Adipocyte (in vitro differentiated cells): ENCODE results near the gene LIPC.

Experiments used
- DNase-seq: peaks from one replicate; pipeline ENCODE4 v3.0.0-alpha.2; 2015; ENCODE audit warnings: low read depth
- H3K27me3 ChIP-seq: replicated peaks from 2 replicates; pipeline ENCODE4 v1.7.0; 2013; ENCODE audit warnings: mild to moderate bottlenecking, low read length, moderate library complexity; ENCODE audit not compliant: control insufficient read depth, insufficient read depth
- H3K36me3 ChIP-seq: 2 replicates; pipeline ENCODE4 v1.7.0; 2013; ENCODE audit warnings: low read length, mild to moderate bottlenecking, moderate library complexity; ENCODE audit not compliant: control insufficient read depth, insufficient read depth, severe bottlenecking
- H3K4me1 ChIP-seq: 2 replicates; pipeline ENCODE4 v1.7.0; 2013; ENCODE audit warnings: mild to moderate bottlenecking, low read length, moderate library complexity; ENCODE audit not compliant: control insufficient read depth, insufficient read depth
- H3K4me3 ChIP-seq: 2 replicates; pipeline ENCODE4 v1.7.0; 2013; ENCODE audit warnings: mild to moderate bottlenecking, low read length, moderate library complexity
- H3K9ac ChIP-seq: 2 replicates; pipeline ENCODE4 v1.7.0; 2013; ENCODE audit warnings: mild to moderate bottlenecking, low read length, moderate library complexity
- H3K9me3 ChIP-seq: 2 replicates; pipeline ENCODE4 v1.7.0; 2013; ENCODE audit warnings: mild to moderate bottlenecking, low read length, moderate library complexity; ENCODE audit not compliant: control insufficient read depth

Gene LIPC

DNA sequence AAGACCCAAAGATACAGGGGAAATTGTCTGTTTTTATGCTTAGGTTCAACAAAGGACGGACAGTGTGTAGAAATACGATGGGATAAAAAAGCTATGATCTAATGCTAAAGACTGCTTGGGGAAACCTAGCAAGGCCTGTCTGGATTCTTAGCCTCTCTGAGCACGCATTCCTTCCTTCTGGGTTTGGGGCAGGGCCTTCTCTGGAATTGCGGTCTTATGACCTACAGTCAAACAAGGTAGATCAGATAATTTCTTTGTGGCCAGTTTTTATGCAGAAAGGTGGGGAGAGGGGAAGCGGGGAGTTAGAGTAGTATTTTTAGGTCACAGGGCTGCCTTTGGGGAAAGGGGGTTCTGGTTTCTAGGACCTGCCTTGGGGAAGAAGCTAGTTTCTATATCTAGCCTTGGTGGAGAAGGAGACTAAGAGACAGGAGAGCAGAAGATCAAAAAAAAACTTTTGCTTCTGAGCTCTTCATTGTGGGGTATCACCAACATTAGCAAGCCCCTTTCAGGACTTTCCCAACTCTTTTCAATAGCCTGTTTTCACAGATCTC is 39.1 kb upstream of the LIPC start:
- no peak overlapping the region for H3K9ac ChIP-seq
- DNase-seq, result no peak
- peaks cover 36% of the 10 kb centered on the region for H3K4me1 ChIP-seq
- H3K27me3 ChIP-seq, result no peaks in the 10 kb centered on the region
- H3K9me3 ChIP-seq, result no peaks in the 10 kb centered on the region
- no peak overlapping the region for H3K4me3 ChIP-seq
- no peaks in the 10 kb centered on the region for H3K36me3 ChIP-seq

DNA sequence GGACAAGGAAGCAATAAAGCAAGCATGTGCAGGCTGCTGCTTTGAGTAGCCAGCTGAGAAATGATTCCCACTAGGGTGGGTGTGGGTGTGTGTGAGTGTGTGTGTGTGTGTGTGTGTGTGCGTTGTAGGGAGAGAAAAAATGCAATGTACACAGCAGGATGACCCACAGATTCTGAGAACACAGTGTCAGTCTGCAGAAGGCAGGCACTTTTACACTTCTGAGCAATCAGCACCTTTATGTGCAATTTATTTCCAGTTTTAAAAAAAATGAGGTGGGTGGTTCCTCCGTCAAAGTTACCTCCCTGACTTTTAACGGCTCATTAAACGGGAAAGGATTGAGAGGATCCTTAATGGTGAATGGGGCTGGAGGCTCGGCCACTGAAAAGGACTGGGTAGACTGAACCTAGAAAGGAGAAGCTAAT is 38.5 kb upstream of the LIPC start:
- Histone ChIP-seq H3K9me3 (no peaks in the 10 kb centered on the region), H3K4me3 (no peak overlapping the region), H3K4me1 (peaks cover 34% of the 10 kb centered on the region), H3K36me3 (no peaks in the 10 kb centered on the region), H3K9ac (no peak overlapping the region), H3K27me3 (no peaks in the 10 kb centered on the region)
- DNase-seq, result no peak

GRCh38 chr15:58396181-58396580 is 35.6 kb upstream of the LIPC start:
- Histone ChIP-seq H3K36me3 (no peaks in the 10 kb centered on the region), H3K4me3 (no peak overlapping the region), H3K9me3 (no peaks in the 10 kb centered on the region), H3K9ac (peak overlapping the region; percentile 32), H3K27me3 (no peaks in the 10 kb centered on the region), H3K4me1 (peaks cover 21% of the 10 kb centered on the region)
- DNase-seq, result peak; percentile 97

GRCh38 chr15:58398071-58398470 is 33.7 kb upstream of the LIPC start:
- DNase-seq, result no peak
- Histone ChIP-seq H3K4me3 (no peak overlapping the region), H3K4me1 (peaks cover 19% of the 10 kb centered on the region), H3K9ac (no peak overlapping the region), H3K27me3 (no peaks in the 10 kb centered on the region), H3K36me3 (no peaks in the 10 kb centered on the region), H3K9me3 (no peaks in the 10 kb centered on the region)

- Histone ChIP-seq H3K9me3 (no peaks in the 10 kb centered on the region), H3K9ac (no peak overlapping the region), H3K27me3 (no peaks in the 10 kb centered on the region), H3K36me3 (no peaks in the 10 kb centered on the region), H3K4me1 (peaks cover 15% of the 10 kb centered on the region), H3K4me3 (no peak overlapping the region)
- DNase-seq, result no peak
Observed at GRCh38 chr15:58398643-58399042, 33.1 kb upstream of the LIPC start.

- Histone ChIP-seq H3K9ac (no peak overlapping the region), H3K36me3 (no peaks in the 10 kb centered on the region), H3K4me1 (peaks cover 15% of the 10 kb centered on the region), H3K9me3 (no peaks in the 10 kb centered on the region), H3K4me3 (no peak overlapping the region), H3K27me3 (no peaks in the 10 kb centered on the region)
- DNase-seq, result no peak
Observed at GRCh38 chr15:58399739-58400138, 32.1 kb upstream of the LIPC start.

- Histone ChIP-seq H3K36me3 (no peaks in the 10 kb centered on the region), H3K27me3 (no peaks in the 10 kb centered on the region), H3K9me3 (no peaks in the 10 kb centered on the region), H3K9ac (no peak overlapping the region), H3K4me3 (no peak overlapping the region), H3K4me1 (peaks cover 6% of the 10 kb centered on the region)
- no peak for DNase-seq
Observed at GRCh38 chr15:58401276-58401675, 30.5 kb upstream of the LIPC start.

GRCh38 chr15:58401991-58402649 is 29.7 kb upstream of the LIPC start:
- Histone ChIP-seq H3K9me3 (no peaks in the 10 kb centered on the region), H3K4me1 (no peaks in the 10 kb centered on the region), H3K9ac (no peak overlapping the region), H3K36me3 (no peaks in the 10 kb centered on the region), H3K4me3 (no peak overlapping the region), H3K27me3 (no peaks in the 10 kb centered on the region)
- peak; percentile 78 for DNase-seq

- Histone ChIP-seq H3K4me1 (no peaks in the 10 kb centered on the region), H3K9ac (no peak overlapping the region), H3K4me3 (no peak overlapping the region), H3K9me3 (no peaks in the 10 kb centered on the region), H3K27me3 (no peaks in the 10 kb centered on the region), H3K36me3 (no peaks in the 10 kb centered on the region)
- DNase-seq, result no peak
Observed at GRCh38 chr15:58403581-58403980, 28.2 kb upstream of the LIPC start.

DNA sequence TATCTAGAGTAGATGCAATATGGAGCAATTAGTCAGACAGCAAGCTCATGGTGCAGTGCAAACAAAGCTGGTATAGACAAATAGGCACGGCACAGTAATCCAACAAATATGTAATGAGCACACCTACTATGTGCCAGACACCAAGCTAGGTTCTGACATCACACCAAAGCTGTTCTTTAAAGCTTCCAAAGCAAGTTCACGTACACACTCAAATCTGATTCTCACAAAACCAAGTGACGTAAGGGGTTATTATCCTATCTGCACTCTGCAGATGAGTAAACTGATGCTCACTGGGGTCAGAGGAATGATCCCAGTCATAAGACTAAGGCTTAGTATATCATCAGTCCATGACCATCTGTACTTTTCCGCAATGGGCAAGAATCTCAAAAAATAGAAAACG is 27.8 kb upstream of the LIPC start:
- Histone ChIP-seq H3K9ac (no peak overlapping the region), H3K36me3 (no peaks in the 10 kb centered on the region), H3K4me1 (no peaks in the 10 kb centered on the region), H3K9me3 (no peaks in the 10 kb centered on the region), H3K27me3 (no peaks in the 10 kb centered on the region), H3K4me3 (no peak overlapping the region)
- no peak for DNase-seq

- Histone ChIP-seq H3K9ac (no peak overlapping the region), H3K9me3 (no peaks in the 10 kb centered on the region), H3K36me3 (no peaks in the 10 kb centered on the region), H3K4me1 (no peaks in the 10 kb centered on the region), H3K27me3 (no peaks in the 10 kb centered on the region), H3K4me3 (no peak overlapping the region)
- DNase-seq, result no peak
Observed at GRCh38 chr15:58404722-58405121, 27.1 kb upstream of the LIPC start.

DNA sequence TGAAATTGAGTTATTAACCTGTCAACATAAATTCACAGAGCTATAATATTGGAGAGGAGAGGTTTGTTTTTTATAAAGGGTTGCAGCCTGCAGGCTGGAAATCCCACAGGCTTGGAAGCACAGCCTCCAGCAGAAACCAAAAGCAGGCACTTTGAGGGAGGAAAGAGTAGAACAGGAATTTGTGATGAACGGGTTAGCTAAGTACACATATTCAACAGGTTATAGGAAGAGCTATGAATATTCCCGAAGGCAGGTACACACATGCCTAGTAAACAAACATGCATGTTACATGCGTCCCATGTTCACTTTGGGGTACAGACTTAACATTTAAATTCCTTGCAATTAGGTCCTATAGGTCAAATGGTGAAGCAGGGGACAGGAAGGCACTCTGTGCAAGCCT is 25.9 kb upstream of the LIPC start:
- Histone ChIP-seq H3K4me1 (no peaks in the 10 kb centered on the region), H3K27me3 (no peaks in the 10 kb centered on the region), H3K36me3 (no peaks in the 10 kb centered on the region), H3K4me3 (no peak overlapping the region), H3K9me3 (no peaks in the 10 kb centered on the region), H3K9ac (no peak overlapping the region)
- DNase-seq, result no peak
